Measurements from ENCODE around the gene RAPGEF6.

RAPGEF6 gene

GRCh38 chr5:131671409-131671808, 36.4 kb upstream of the RAPGEF6 start:
- no peak overlapping the region for H3K4me3 ChIP-seq (ENCODE audit: low read length in 2 of 2)
- H3K27ac ChIP-seq (ENCODE audit: low read depth in 2 of 2, low read length in 2 of 2), result peak overlapping the region; percentile 4 to 19
- peaks cover 29 to 32% of the 10 kb centered on the region in 2 donors for H3K36me3 ChIP-seq (ENCODE audit: control insufficient read depth in 2 of 2, insufficient read depth in 2 of 2, low read length in 2 of 2)
- no peaks in the 10 kb centered on the region for H3K9me3 ChIP-seq (ENCODE audit: control insufficient read depth in 2 of 2, low read length in 2 of 2)
- H3K9ac ChIP-seq (ENCODE audit: low read depth in 1 of 2, low read length in 2 of 2), result no peak overlapping the region
- H3K4me1 ChIP-seq (ENCODE audit: control insufficient read depth in 2 of 2, insufficient read depth in 2 of 2, low read length in 2 of 2), result no peaks in the 10 kb centered on the region
- no peaks in the 10 kb centered on the region for H3K27me3 ChIP-seq (ENCODE audit: control insufficient read depth in 2 of 2, insufficient read depth in 2 of 2, low read length in 2 of 2)

- H3K36me3 ChIP-seq (ENCODE audit: control insufficient read depth in 2 of 2, insufficient read depth in 2 of 2, low read length in 2 of 2), result peaks cover 29 to 34% of the 10 kb centered on the region in 2 donors
- H3K27ac ChIP-seq (ENCODE audit: low read depth in 2 of 2, low read length in 2 of 2), result no peak overlapping the region
- H3K4me3 ChIP-seq (ENCODE audit: low read length in 2 of 2), result no peak overlapping the region
- peaks cover 0 to 3% of the 10 kb centered on the region in 2 donors for H3K9me3 ChIP-seq (ENCODE audit: control insufficient read depth in 2 of 2, low read length in 2 of 2)
- no peak overlapping the region for H3K9ac ChIP-seq (ENCODE audit: low read depth in 1 of 2, low read length in 2 of 2)
- H3K27me3 ChIP-seq (ENCODE audit: control insufficient read depth in 2 of 2, insufficient read depth in 2 of 2, low read length in 2 of 2), result no peaks in the 10 kb centered on the region
- H3K4me1 ChIP-seq (ENCODE audit: control insufficient read depth in 2 of 2, insufficient read depth in 2 of 2, low read length in 2 of 2), result no peaks in the 10 kb centered on the region
Observed at GRCh38 chr5:131664929-131665328, 29.9 kb upstream of the RAPGEF6 start.

- Histone ChIP-seq H3K36me3 (ENCODE audit: control insufficient read depth in 2 of 2, insufficient read depth in 2 of 2, low read length in 2 of 2) (peaks cover 38 to 40% of the 10 kb centered on the region in 2 donors), H3K4me1 (ENCODE audit: control insufficient read depth in 2 of 2, insufficient read depth in 2 of 2, low read length in 2 of 2) (no peaks in the 10 kb centered on the region), H3K27me3 (ENCODE audit: control insufficient read depth in 2 of 2, insufficient read depth in 2 of 2, low read length in 2 of 2) (no peaks in the 10 kb centered on the region), H3K27ac (ENCODE audit: low read depth in 2 of 2, low read length in 2 of 2) (no peak overlapping the region), H3K9me3 (ENCODE audit: control insufficient read depth in 2 of 2, low read length in 2 of 2) (peaks cover 0 to 3% of the 10 kb centered on the region in 2 donors), H3K4me3 (ENCODE audit: low read length in 2 of 2) (no peak overlapping the region), H3K9ac (ENCODE audit: low read depth in 1 of 2, low read length in 2 of 2) (no peak overlapping the region)
Observed at GRCh38 chr5:131661933-131662332, 26.9 kb upstream of the RAPGEF6 start.

GRCh38 chr5:131659841-131660240, 24.8 kb upstream of the RAPGEF6 start:
- Histone ChIP-seq H3K27ac (ENCODE audit: low read depth in 2 of 2, low read length in 2 of 2) (no peak overlapping the region), H3K4me3 (ENCODE audit: low read length in 2 of 2) (no peak overlapping the region), H3K36me3 (ENCODE audit: control insufficient read depth in 2 of 2, insufficient read depth in 2 of 2, low read length in 2 of 2) (peaks cover 28 to 34% of the 10 kb centered on the region in 2 donors), H3K9me3 (ENCODE audit: control insufficient read depth in 2 of 2, low read length in 2 of 2) (peaks cover 0 to 3% of the 10 kb centered on the region in 2 donors), H3K27me3 (ENCODE audit: control insufficient read depth in 2 of 2, insufficient read depth in 2 of 2, low read length in 2 of 2) (no peaks in the 10 kb centered on the region), H3K4me1 (ENCODE audit: control insufficient read depth in 2 of 2, insufficient read depth in 2 of 2, low read length in 2 of 2) (no peaks in the 10 kb centered on the region), H3K9ac (ENCODE audit: low read depth in 1 of 2, low read length in 2 of 2) (no peak overlapping the region)

GRCh38 chr5:131659290-131659689, 24.3 kb upstream of the RAPGEF6 start:
- Histone ChIP-seq H3K9ac (ENCODE audit: low read depth in 1 of 2, low read length in 2 of 2) (no peak overlapping the region), H3K4me1 (ENCODE audit: control insufficient read depth in 2 of 2, insufficient read depth in 2 of 2, low read length in 2 of 2) (no peaks in the 10 kb centered on the region), H3K4me3 (ENCODE audit: low read length in 2 of 2) (no peak overlapping the region), H3K9me3 (ENCODE audit: control insufficient read depth in 2 of 2, low read length in 2 of 2) (peaks cover 0 to 3% of the 10 kb centered on the region in 2 donors), H3K27ac (ENCODE audit: low read depth in 2 of 2, low read length in 2 of 2) (no peak overlapping the region), H3K27me3 (ENCODE audit: control insufficient read depth in 2 of 2, insufficient read depth in 2 of 2, low read length in 2 of 2) (no peaks in the 10 kb centered on the region), H3K36me3 (ENCODE audit: control insufficient read depth in 2 of 2, insufficient read depth in 2 of 2, low read length in 2 of 2) (peaks cover 29 to 34% of the 10 kb centered on the region in 2 donors)

- Histone ChIP-seq H3K9me3 (ENCODE audit: control insufficient read depth in 2 of 2, low read length in 2 of 2) (no peaks in the 10 kb centered on the region), H3K4me3 (ENCODE audit: low read length in 2 of 2) (no peak overlapping the region), H3K4me1 (ENCODE audit: control insufficient read depth in 2 of 2, insufficient read depth in 2 of 2, low read length in 2 of 2) (no peaks in the 10 kb centered on the region), H3K27me3 (ENCODE audit: control insufficient read depth in 2 of 2, insufficient read depth in 2 of 2, low read length in 2 of 2) (no peaks in the 10 kb centered on the region), H3K27ac (ENCODE audit: low read depth in 2 of 2, low read length in 2 of 2) (no peak overlapping the region), H3K9ac (ENCODE audit: low read depth in 1 of 2, low read length in 2 of 2) (no peak overlapping the region), H3K36me3 (ENCODE audit: control insufficient read depth in 2 of 2, insufficient read depth in 2 of 2, low read length in 2 of 2) (peaks cover 23 to 30% of the 10 kb centered on the region in 2 donors)
Observed at GRCh38 chr5:131654776-131655175, 19.7 kb upstream of the RAPGEF6 start.

GRCh38 chr5:131654309-131654708, 19.3 kb upstream of the RAPGEF6 start:
- Histone ChIP-seq H3K4me3 (ENCODE audit: low read length in 2 of 2) (no peak overlapping the region), H3K36me3 (ENCODE audit: control insufficient read depth in 2 of 2, insufficient read depth in 2 of 2, low read length in 2 of 2) (peaks cover 18 to 28% of the 10 kb centered on the region in 2 donors), H3K9ac (ENCODE audit: low read depth in 1 of 2, low read length in 2 of 2) (no peak overlapping the region), H3K9me3 (ENCODE audit: control insufficient read depth in 2 of 2, low read length in 2 of 2) (no peaks in the 10 kb centered on the region), H3K4me1 (ENCODE audit: control insufficient read depth in 2 of 2, insufficient read depth in 2 of 2, low read length in 2 of 2) (no peaks in the 10 kb centered on the region), H3K27me3 (ENCODE audit: control insufficient read depth in 2 of 2, insufficient read depth in 2 of 2, low read length in 2 of 2) (no peaks in the 10 kb centered on the region), H3K27ac (ENCODE audit: low read depth in 2 of 2, low read length in 2 of 2) (no peak overlapping the region)

- Histone ChIP-seq H3K36me3 (ENCODE audit: control insufficient read depth in 2 of 2, insufficient read depth in 2 of 2, low read length in 2 of 2) (peaks cover 30 to 42% of the 10 kb centered on the region in 2 donors), H3K27me3 (ENCODE audit: control insufficient read depth in 2 of 2, insufficient read depth in 2 of 2, low read length in 2 of 2) (no peaks in the 10 kb centered on the region), H3K4me3 (ENCODE audit: low read length in 2 of 2) (no peak overlapping the region), H3K9me3 (ENCODE audit: control insufficient read depth in 2 of 2, low read length in 2 of 2) (no peaks in the 10 kb centered on the region), H3K9ac (ENCODE audit: low read depth in 1 of 2, low read length in 2 of 2) (no peak overlapping the region), H3K27ac (ENCODE audit: low read depth in 2 of 2, low read length in 2 of 2) (no peak overlapping the region), H3K4me1 (ENCODE audit: control insufficient read depth in 2 of 2, insufficient read depth in 2 of 2, low read length in 2 of 2) (no peaks in the 10 kb centered on the region)
Observed at GRCh38 chr5:131649161-131649560, 14.1 kb upstream of the RAPGEF6 start.

- H3K36me3 ChIP-seq (ENCODE audit: control insufficient read depth in 2 of 2, insufficient read depth in 2 of 2, low read length in 2 of 2), result peaks cover 30 to 39% of the 10 kb centered on the region in 2 donors
- no peak overlapping the region for H3K27ac ChIP-seq (ENCODE audit: low read depth in 2 of 2, low read length in 2 of 2)
- no peak overlapping the region for H3K4me3 ChIP-seq (ENCODE audit: low read length in 2 of 2)
- no peak overlapping the region for H3K9ac ChIP-seq (ENCODE audit: low read depth in 1 of 2, low read length in 2 of 2)
- H3K4me1 ChIP-seq (ENCODE audit: control insufficient read depth in 2 of 2, insufficient read depth in 2 of 2, low read length in 2 of 2), result no peaks in the 10 kb centered on the region
- no peaks in the 10 kb centered on the region for H3K9me3 ChIP-seq (ENCODE audit: control insufficient read depth in 2 of 2, low read length in 2 of 2)
- H3K27me3 ChIP-seq (ENCODE audit: control insufficient read depth in 2 of 2, insufficient read depth in 2 of 2, low read length in 2 of 2), result no peaks in the 10 kb centered on the region
Observed at GRCh38 chr5:131647048-131647769, 12.2 kb upstream of the RAPGEF6 start.

GRCh38 chr5:131644822-131645221, 9.8 kb upstream of the RAPGEF6 start:
- H3K36me3 ChIP-seq (ENCODE audit: control insufficient read depth in 2 of 2, insufficient read depth in 2 of 2, low read length in 2 of 2), result peaks cover 17 to 28% of the 10 kb centered on the region in 2 donors

More at GRCh38 chr5:131644822-131645221, 9.8 kb upstream of the RAPGEF6 start:
- Histone ChIP-seq H3K9ac (ENCODE audit: low read depth in 1 of 2, low read length in 2 of 2) (no peak overlapping the region), H3K27me3 (ENCODE audit: control insufficient read depth in 2 of 2, insufficient read depth in 2 of 2, low read length in 2 of 2) (no peaks in the 10 kb centered on the region), H3K9me3 (ENCODE audit: control insufficient read depth in 2 of 2, low read length in 2 of 2) (no peaks in the 10 kb centered on the region), H3K4me1 (ENCODE audit: control insufficient read depth in 2 of 2, insufficient read depth in 2 of 2, low read length in 2 of 2) (no peaks in the 10 kb centered on the region), H3K4me3 (ENCODE audit: low read length in 2 of 2) (no peak overlapping the region), H3K27ac (ENCODE audit: low read depth in 2 of 2, low read length in 2 of 2) (no peak overlapping the region)

All from mucosa of rectum (tissue), 2 donors.